ENCODE results near the gene PLOD2. TPM values are rescaled to one million over a fixed set of nuclear protein-coding genes. Genes with fewer than 3 reads are reported as not detected.
A peak's percentile ranks its signal among the peaks of the same experiment; 100 is the strongest.

Gene PLOD2
- total RNA-seq, 6 experiments from 2014 or later = 22.7 to 196 (median 57.6) TPM

- Histone ChIP-seq H3K27ac (peak overlapping the region; percentile 53 to 65 (median 63)), H3K9me3 (no peaks in the 10 kb centered on the region), H3K4me3 (no peak overlapping the region), H3K27me3 (no peaks in the 10 kb centered on the region), H3K36me3 (no peaks in the 10 kb centered on the region), H3K4me1 (peaks cover 0 to 43% (median 6%) of the 10 kb centered on the region in 4 donors)
- WGBS (ENCODE audit: insufficient coverage, low coverage, low lambda C conversion rate, missing lambda C conversion rate) = 73% methylated on average over 2 of the region's 2 CpGs
- TF ChIP-seq POLR2A (IDR thresholded peaks at IDR 0.05) = no peak
- no peak for TF ChIP-seq CTCF (IDR thresholded peaks at IDR 0.05)
- intact Hi-C loops (cut with DNase I) = no loop called here
- DNase-seq (no peak), ATAC-seq (no peak)
Measured at GRCh38 chr3:146165877-146166276, 4.9 kb upstream of the PLOD2 start.

- Histone ChIP-seq H3K27me3 (no peaks in the 10 kb centered on the region), H3K36me3 (no peaks in the 10 kb centered on the region), H3K4me1 (peaks cover 0 to 43% (median 6%) of the 10 kb centered on the region in 4 donors), H3K9me3 (no peaks in the 10 kb centered on the region), H3K27ac (peak overlapping the region in 1 of 3 donors; percentile 53), H3K4me3 (no peak overlapping the region)
- no peak for DNase-seq
- intact Hi-C loops (cut with DNase I) = no loop called here
- TF ChIP-seq POLR2A (IDR thresholded peaks at IDR 0.05) (no peak), CTCF (IDR thresholded peaks at IDR 0.05) (no peak)
- 90% methylated on average over 7 of the region's 7 CpGs for whole genome bisulfite sequencing (ENCODE audit: insufficient coverage, low coverage, low lambda C conversion rate, missing lambda C conversion rate)
- no peak for ATAC-seq
Measured at GRCh38 chr3:146164971-146165769, 4.2 kb upstream of the PLOD2 start.

- no peak for TF ChIP-seq CTCF (IDR thresholded peaks at IDR 0.05)
- no peak for TF ChIP-seq POLR2A (IDR thresholded peaks at IDR 0.05)
- H3K36me3 ChIP-seq = no peaks in the 10 kb centered on the region
- DNase-seq (no peak), ATAC-seq (no peak)
- H3K27me3 ChIP-seq = no peaks in the 10 kb centered on the region
- H3K9me3 ChIP-seq = no peaks in the 10 kb centered on the region
- intact Hi-C loops (cut with DNase I) = no loop called here
- H3K4me1 ChIP-seq = peaks cover 0 to 43% (median 6%) of the 10 kb centered on the region in 4 donors
- no peak overlapping the region for H3K27ac ChIP-seq
- no peak overlapping the region for H3K4me3 ChIP-seq
Measured at GRCh38 chr3:146164506-146164905, 3.5 kb upstream of the PLOD2 start.

- peaks cover 0 to 45% (median 7%) of the 10 kb centered on the region in 4 donors for H3K4me1 ChIP-seq
- ATAC-seq (no peak), DNase-seq (no peak)
- H3K36me3 ChIP-seq = no peaks in the 10 kb centered on the region
- no peak overlapping the region for H3K4me3 ChIP-seq
- H3K9me3 ChIP-seq = no peaks in the 10 kb centered on the region
- TF ChIP-seq POLR2A (IDR thresholded peaks at IDR 0.05) (no peak), CTCF (IDR thresholded peaks at IDR 0.05) (no peak)
- intact Hi-C loops (cut with DNase I) = no loop called here
- peak overlapping the region; percentile 42 to 98 (median 97) for H3K27ac ChIP-seq
- H3K27me3 ChIP-seq = no peaks in the 10 kb centered on the region
Measured at GRCh38 chr3:146164071-146164470, 3.1 kb upstream of the PLOD2 start.
